Fibroblast of villous mesenchyme (primary cell): ENCODE measurements around the gene PLXDC2. TPM values are rescaled to one million over a fixed set of nuclear protein-coding genes. Genes with fewer than 3 reads are reported as not detected.

Experiments used
- DNase-seq: peaks from one replicate; pipeline ENCODE4 v3.0.0-alpha.2; 2010; ENCODE audit warnings: low read depth
- H3K4me3 ChIP-seq: 2 replicates; pipeline ENCODE4 v1.5.1; 2011; ENCODE audit warnings: low read depth, mild to moderate bottlenecking, low read length
- CTCF ChIP-seq: IDR thresholded peaks from 2 replicates; pipeline ENCODE4 v1.5.1; 2012; ENCODE audit warnings: low read depth, mild to moderate bottlenecking, low read length; ENCODE audit not compliant: insufficient read depth
- total RNA-seq: library from RNA; depleted of rRNA; stranded (reverse); fragments of >200 nt; gene quantifications from 2 replicates; pipeline ENCODE4 v1.2.3, GENCODE V29; 2012

The PLXDC2 gene
- total RNA-seq, 1 donor, result 19.0 TPM

GRCh38 chr10:19824381-19825342 is 8.4 kb downstream of the PLXDC2 start:
- H3K4me3 ChIP-seq, result no peak overlapping the region
- TF ChIP-seq CTCF, result no peak
- no peak for DNase-seq

GRCh38 chr10:19825700-19826099 is 9.5 kb downstream of the PLXDC2 start:
- DNase-seq, result no peak
- no peak overlapping the region for H3K4me3 ChIP-seq
- TF ChIP-seq CTCF, result no peak

- no peak for TF ChIP-seq CTCF
- DNase-seq, result peak; percentile 75
- no peak overlapping the region for H3K4me3 ChIP-seq
These were observed 10.5 kb downstream of the PLXDC2 start for GRCh38 chr10:19826712-19827111.

- no peak overlapping the region for H3K4me3 ChIP-seq
- TF ChIP-seq CTCF, result no peak
- DNase-seq, result peak; percentile 55
These were observed 12.2 kb downstream of the PLXDC2 start for GRCh38 chr10:19828278-19829049.

GRCh38 chr10:19832699-19833098 is 16.5 kb downstream of the PLXDC2 start:
- no peak for TF ChIP-seq CTCF
- no peak overlapping the region for H3K4me3 ChIP-seq
- DNase-seq, result no peak

- no peak overlapping the region for H3K4me3 ChIP-seq
- DNase-seq, result no peak
- TF ChIP-seq CTCF, result no peak
These were observed 17.1 kb downstream of the PLXDC2 start for GRCh38 chr10:19833170-19833824.
